PC-9 (cell line): ENCODE measurements around the gene C11orf52. TPM values are rescaled to one million over a fixed set of nuclear protein-coding genes. Genes with fewer than 3 reads are reported as not detected.

Experiments used
- BruUV-seq: library from RNA; stranded (reverse); fragments of 400-500 nt; replicated peaks from 2 replicates; lab custom pipeline; 2021; lab: Mats Ljungman, UMichigan
- CTCF ChIA-PET: fragments of 300-600 bp; sonication (Branson Sonifier 250); formaldehyde crosslinking; loops from one replicate; lab custom pipeline; 2022; ENCODE audit warnings: antibody characterized with exemption; lab: Charles Lee
- POLR2A ChIA-PET: fragments of 300-600 bp; sonication (Branson Sonifier 250); formaldehyde crosslinking; loops from one replicate; lab custom pipeline; 2022; ENCODE audit warnings: antibody characterized with exemption; ENCODE audit not compliant: unreplicated experiment; lab: Charles Lee
- DNase-seq, 2 experiments: peaks; one replicate each; pipeline versions ENCODE4 v3.0.0 to v3.0.0-alpha.2; 2015 to 2022; ENCODE audit warnings: mixed read lengths in 1 of 2
- H2AFZ ChIP-seq: fragments of 200-600 bp; sonication (generic); 2 replicates; pipeline ENCODE4 v1.8.1; 2017; ENCODE audit warnings: antibody characterized with exemption
- H3F3A ChIP-seq: fragments of 200-600 bp; sonication (generic); 2 replicates; pipeline ENCODE4 v1.8.1; 2017; ENCODE audit warnings: antibody characterized with exemption, mild to moderate bottlenecking, low read depth; ENCODE audit not compliant: insufficient read depth
- H3K27ac ChIP-seq: fragments of 200-600 bp; sonication (generic); 2 replicates; pipeline ENCODE4 v1.6.1; 2016; ENCODE audit warnings: mixed run types
- H3K27me3 ChIP-seq: fragments of 200-600 bp; sonication (generic); 2 replicates; pipeline ENCODE4 v1.6.1; 2016; ENCODE audit warnings: low read depth, mixed run types; ENCODE audit not compliant: insufficient read depth
- H3K36me3 ChIP-seq: fragments of 200-600 bp; sonication (generic); 2 replicates; pipeline ENCODE4 v1.6.1; 2016; ENCODE audit warnings: low read depth, mixed run types
- H3K4me1 ChIP-seq: fragments of 200-600 bp; sonication (generic); replicated peaks from 2 replicates; pipeline ENCODE4 v1.6.1; 2016; ENCODE audit warnings: mixed run types; ENCODE audit not compliant: insufficient read depth
- H3K4me2 ChIP-seq: fragments of 200-600 bp; sonication (generic); 2 replicates; pipeline ENCODE4 v1.6.1; 2017; ENCODE audit warnings: mixed run types
- H3K4me3 ChIP-seq: fragments of 200-600 bp; sonication (generic); 2 replicates; pipeline ENCODE4 v1.6.1; 2016; ENCODE audit warnings: mixed run types
- H3K79me2 ChIP-seq: fragments of 200-600 bp; sonication (generic); 2 replicates; pipeline ENCODE4 v1.6.1; 2017; ENCODE audit warnings: low read depth, mixed run types
- H3K9me2 ChIP-seq: fragments of 200-600 bp; sonication (generic); 2 replicates; pipeline ENCODE4 v1.8.1; 2017; ENCODE audit warnings: mild to moderate bottlenecking; ENCODE audit not compliant: insufficient read depth
- H3K9me3 ChIP-seq: fragments of 200-600 bp; sonication (generic); 2 replicates; pipeline ENCODE4 v1.8.1; 2016; ENCODE audit warnings: low read depth; ENCODE audit not compliant: insufficient read depth
- H4K20me1 ChIP-seq: fragments of 200-600 bp; sonication (generic); 2 replicates; pipeline ENCODE4 v1.8.1; 2017; ENCODE audit not compliant: insufficient read depth
- CTCF ChIP-seq: fragments of 200-600 bp; sonication (generic); conservative IDR thresholded peaks from 2 replicates; pipeline ENCODE4 v1.6.1; 2017; ENCODE audit warnings: mixed run types, antibody characterized with exemption, mild to moderate bottlenecking, moderate library complexity
- EZH2 ChIP-seq: fragments of 200-600 bp; sonication (generic); IDR thresholded peaks from 2 replicates; pipeline ENCODE4 v1.8.0; 2017; ENCODE audit warnings: antibody characterized with exemption, low read depth
- intact Hi-C: fragments of 100-400 bp; cut with micrococcal nuclease; formaldehyde crosslinking; loops from one replicate; pipeline ENCODE4 v1.10.0; 2022; ENCODE audit not compliant: unreplicated experiment
- total RNA-seq: library from RNA; stranded (reverse); gene quantifications from 2 replicates; pipeline ENCODE4 v1.2.3, GENCODE V29; 2021

Gene C11orf52
- total RNA-seq, 1 experiment from 2014 or later: 6.4 TPM

GRCh38 chr11:111909378-111909777 lies 9.3 kb upstream of the C11orf52 start:
- no peak for DNase-seq
- Histone ChIP-seq H3K9me2 (no peaks in the 10 kb centered on the region), H3K36me3 (no peaks in the 10 kb centered on the region), H3F3A (no peaks in the 10 kb centered on the region), H3K4me1 (peaks cover 6% of the 10 kb centered on the region; the same call in 1 of the 2 replicates), H3K27me3 (no peaks in the 10 kb centered on the region), H3K4me2 (no peak overlapping the region), H2AFZ (no peak overlapping the region), H3K27ac (no peak overlapping the region), H3K79me2 (no peaks in the 10 kb centered on the region), H3K4me3 (no peak overlapping the region), H3K9me3 (no peaks in the 10 kb centered on the region), H4K20me1 (no peaks in the 10 kb centered on the region)
- POLR2A ChIA-PET: interaction anchor here (0.6 kb wide), 1 partner anchor 9 kb away, joined by 3 read pairs; no protein-coding TSS in a partner anchor
- TF ChIP-seq CTCF (no peak), EZH2 (no peak)
- no TSS peak for BruUV-seq
- CTCF ChIA-PET: no interaction called here
- intact Hi-C loops: no loop called here

- Histone ChIP-seq H3K9me2 (no peaks in the 10 kb centered on the region), H3K9me3 (no peaks in the 10 kb centered on the region), H3K36me3 (no peaks in the 10 kb centered on the region), H3K79me2 (no peaks in the 10 kb centered on the region), H3K4me1 (peaks cover 6% of the 10 kb centered on the region; the same call in 1 of the 2 replicates), H2AFZ (no peak overlapping the region), H3K4me2 (no peak overlapping the region), H3K27ac (no peak overlapping the region), H3F3A (no peaks in the 10 kb centered on the region), H4K20me1 (no peaks in the 10 kb centered on the region), H3K4me3 (no peak overlapping the region), H3K27me3 (no peaks in the 10 kb centered on the region)
- intact Hi-C loops: no loop called here
- DNase-seq: no peak
- CTCF ChIA-PET: interaction anchor here (0.5 kb wide), 1 partner anchor 33 kb away, joined by 4 read pairs; no protein-coding TSS in a partner anchor
- TF ChIP-seq EZH2 (no peak), CTCF (no peak)
- POLR2A ChIA-PET: no interaction called here
- BruUV-seq: no TSS peak
Observed at GRCh38 chr11:111910676-111911562, 7.8 kb upstream of the C11orf52 start.

- DNase-seq: peak; percentile 48 to 53
- intact Hi-C loops: no loop called here
Observed at GRCh38 chr11:111911563-111912401, 6.9 kb upstream of the C11orf52 start, which contains the start of gene CRYAB. Gene CRYAB, minus strand, starts transcription at chr11:111911770. Its CDS starts 46 bp downstream, at chr11:111911724.

More at GRCh38 chr11:111911563-111912401, 6.9 kb upstream of the C11orf52 start, which contains the start of gene CRYAB:
- H3K27ac ChIP-seq: no peak within 1 kb of the TSS
- no peak for TF ChIP-seq EZH2
- TF ChIP-seq CTCF: no peak
- no peaks in the 10 kb centered on the region for H4K20me1 ChIP-seq
- no peaks in the 10 kb centered on the region for H3F3A ChIP-seq
- no peaks in the 10 kb centered on the region for H3K9me2 ChIP-seq
- no peaks in the 10 kb centered on the region for H3K36me3 ChIP-seq
- H3K9me3 ChIP-seq: no peaks in the 10 kb centered on the region
- peaks cover 6% of the 10 kb centered on the region; the same call in 1 of the 2 replicates for H3K4me1 ChIP-seq
- H3K4me3 ChIP-seq: no peak within 1 kb of the TSS
- no peak within 1 kb of the TSS for H2AFZ ChIP-seq
- POLR2A ChIA-PET: no interaction called here
- CTCF ChIA-PET: no interaction called here
- H3K79me2 ChIP-seq: no peaks in the 10 kb centered on the region
- H3K4me2 ChIP-seq: peak within 1 kb of the TSS; percentile 32; the same call in 1 of the 2 replicates
- no TSS peak for BruUV-seq
- no peaks in the 10 kb centered on the region for H3K27me3 ChIP-seq
